WI38 (cell line): ENCODE measurements around the gene FIP1L1.

Experiments
- H3K4me3 ChIP-seq: 2 replicates; pipeline ENCODE4 v1.5.1; 2011; ENCODE audit warnings: low read depth, mild to moderate bottlenecking, control low read depth, low read length
- TF ChIP-seq, protein P1 (sequence below): IDR thresholded peaks from 2 replicates; pipeline ENCODE4 v1.5.1; 2012; ENCODE audit warnings: low read depth, mild to moderate bottlenecking, control low read depth, low read length

FIP1L1 gene

DNA sequence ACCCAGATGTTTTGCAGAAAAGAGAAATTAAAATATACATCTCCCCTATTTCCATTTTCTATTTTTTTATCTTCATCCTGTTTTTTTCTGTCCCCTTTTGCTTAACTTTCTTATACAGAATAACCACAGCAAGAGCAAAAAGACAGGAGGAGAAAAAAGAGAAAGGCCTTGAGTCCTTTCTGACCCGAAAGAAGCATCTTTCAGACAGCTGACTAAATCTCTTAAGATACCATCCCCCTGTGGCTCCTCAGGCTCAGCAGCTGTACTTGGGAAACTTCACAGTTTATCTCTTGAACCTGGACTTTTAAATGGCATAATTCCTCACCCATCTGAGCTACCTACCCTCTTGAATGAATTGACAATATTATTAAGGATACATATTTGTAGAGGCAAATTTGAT, 100.2 kb downstream of the FIP1L1 start:
- TF ChIP-seq, protein P1, sequence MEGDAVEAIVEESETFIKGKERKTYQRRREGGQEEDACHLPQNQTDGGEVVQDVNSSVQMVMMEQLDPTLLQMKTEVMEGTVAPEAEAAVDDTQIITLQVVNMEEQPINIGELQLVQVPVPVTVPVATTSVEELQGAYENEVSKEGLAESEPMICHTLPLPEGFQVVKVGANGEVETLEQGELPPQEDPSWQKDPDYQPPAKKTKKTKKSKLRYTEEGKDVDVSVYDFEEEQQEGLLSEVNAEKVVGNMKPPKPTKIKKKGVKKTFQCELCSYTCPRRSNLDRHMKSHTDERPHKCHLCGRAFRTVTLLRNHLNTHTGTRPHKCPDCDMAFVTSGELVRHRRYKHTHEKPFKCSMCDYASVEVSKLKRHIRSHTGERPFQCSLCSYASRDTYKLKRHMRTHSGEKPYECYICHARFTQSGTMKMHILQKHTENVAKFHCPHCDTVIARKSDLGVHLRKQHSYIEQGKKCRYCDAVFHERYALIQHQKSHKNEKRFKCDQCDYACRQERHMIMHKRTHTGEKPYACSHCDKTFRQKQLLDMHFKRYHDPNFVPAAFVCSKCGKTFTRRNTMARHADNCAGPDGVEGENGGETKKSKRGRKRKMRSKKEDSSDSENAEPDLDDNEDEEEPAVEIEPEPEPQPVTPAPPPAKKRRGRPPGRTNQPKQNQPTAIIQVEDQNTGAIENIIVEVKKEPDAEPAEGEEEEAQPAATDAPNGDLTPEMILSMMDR = no peak
- no peak overlapping the region for H3K4me3 ChIP-seq

DNA sequence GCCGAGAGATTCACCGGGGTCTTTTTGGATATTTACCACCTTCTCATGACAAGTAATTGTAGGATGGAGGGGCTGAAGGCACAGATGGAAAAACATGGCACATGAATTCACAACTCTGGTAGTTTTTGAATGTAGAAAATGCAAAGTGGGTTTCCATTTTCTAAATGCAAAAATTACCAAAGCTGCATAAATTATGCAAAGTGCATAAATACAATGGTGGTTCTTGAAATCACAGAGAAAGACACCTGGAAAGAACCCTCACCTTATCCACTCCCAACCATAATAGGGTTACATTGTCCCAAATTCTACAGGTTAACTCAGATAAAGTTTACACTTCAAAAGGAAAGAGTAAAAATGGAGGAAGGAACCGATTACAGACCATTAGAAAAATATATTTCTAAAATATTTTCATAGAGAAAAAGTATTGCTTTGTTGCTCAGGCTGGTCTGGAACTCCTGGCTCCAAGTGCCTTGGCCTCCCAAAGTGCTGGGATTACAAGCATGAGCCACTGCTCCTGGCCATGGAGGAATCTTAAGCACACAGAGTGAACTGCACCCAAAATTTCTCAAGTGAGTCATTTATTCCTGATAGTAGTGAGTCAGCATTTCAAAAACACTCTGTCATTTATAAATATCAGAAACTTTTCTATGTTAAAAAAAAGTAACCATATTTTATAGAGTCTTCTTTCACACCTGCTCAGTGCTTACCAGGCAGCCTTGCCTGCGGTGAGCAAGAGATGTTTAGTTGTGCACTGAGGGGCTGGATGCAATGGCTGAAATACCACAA, 101.4 kb downstream of the FIP1L1 start:
- TF ChIP-seq, protein P1 = no peak
- no peak overlapping the region for H3K4me3 ChIP-seq

DNA sequence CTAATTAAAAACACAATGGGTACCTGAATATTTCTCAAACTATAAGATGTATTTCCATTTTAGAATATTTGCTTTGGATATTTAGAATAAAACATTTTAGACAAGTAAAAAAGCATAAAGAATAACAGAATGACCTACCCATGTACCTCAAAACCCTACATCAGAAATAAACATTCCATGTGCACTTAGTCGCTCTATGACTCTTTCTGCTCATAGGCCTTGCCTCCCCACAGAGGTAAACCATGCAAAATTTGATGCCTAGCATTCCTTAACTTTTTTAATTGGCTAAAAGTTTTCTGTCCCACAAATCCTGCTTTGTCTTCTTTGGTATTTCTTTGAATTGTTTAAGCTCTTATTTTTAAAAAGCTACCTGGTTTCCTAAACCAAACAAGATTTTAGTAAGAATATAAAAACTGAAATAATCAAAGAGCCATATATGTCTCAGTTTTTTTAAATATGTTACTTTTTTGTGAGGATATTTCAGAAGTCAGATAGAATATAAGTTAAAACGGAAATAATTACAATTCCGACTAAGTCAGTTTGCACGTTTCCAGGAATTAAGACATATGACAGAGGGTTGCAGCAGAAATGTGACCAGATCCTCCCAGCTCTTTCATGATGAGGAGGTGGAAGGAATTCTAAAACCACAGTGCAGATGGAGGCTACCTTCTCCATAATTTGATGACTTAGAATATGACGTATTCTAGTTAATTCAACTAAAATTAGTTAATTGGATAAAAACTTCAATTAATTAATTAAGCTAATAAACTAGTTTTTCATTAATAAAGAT, 102.5 kb downstream of the FIP1L1 start:
- no peak overlapping the region for H3K4me3 ChIP-seq
- TF ChIP-seq, protein P1 = no peak

DNA sequence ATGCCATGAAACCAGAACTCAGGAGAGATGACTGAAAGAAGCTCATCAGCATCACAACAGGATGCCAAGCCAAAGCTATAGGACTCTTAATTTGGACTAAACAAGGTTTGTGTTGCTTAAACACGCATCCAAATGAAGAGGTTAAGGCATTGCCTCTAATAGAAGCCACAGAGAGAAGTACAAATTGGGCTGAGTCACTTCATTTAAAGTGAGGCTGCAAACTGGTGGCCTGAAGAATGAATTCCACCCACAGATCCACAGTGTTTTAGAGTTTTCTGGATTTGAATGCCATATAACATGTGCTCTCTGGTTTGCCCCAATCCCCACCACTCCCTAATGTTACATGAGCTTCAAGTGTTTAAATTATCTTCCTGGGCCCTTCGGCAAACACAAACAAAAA, 103.5 kb downstream of the FIP1L1 start:
- H3K4me3 ChIP-seq = no peak overlapping the region
- TF ChIP-seq, protein P1 = no peak

DNA sequence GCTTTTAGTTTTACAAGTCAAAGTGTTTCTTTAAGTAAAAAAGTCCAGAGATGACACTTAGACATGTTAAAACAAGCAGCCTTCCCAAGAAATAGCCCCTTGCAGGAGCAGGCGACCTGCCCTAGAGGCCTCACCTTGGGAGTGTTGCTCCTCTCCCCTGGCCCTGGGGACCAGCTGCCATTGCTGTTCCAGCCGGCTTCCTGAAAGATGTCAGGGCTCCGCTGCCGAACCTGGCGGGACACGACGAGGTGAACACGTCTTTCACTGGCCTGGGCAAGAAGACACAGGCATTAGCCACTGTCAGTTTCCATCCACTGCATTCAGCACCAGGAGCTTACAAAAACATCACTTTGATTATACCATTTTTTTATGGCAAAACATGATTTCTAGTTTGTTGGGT, 104.1 kb downstream of the FIP1L1 start:
- H3K4me3 ChIP-seq = no peak overlapping the region
- TF ChIP-seq, protein P1 = no peak

DNA sequence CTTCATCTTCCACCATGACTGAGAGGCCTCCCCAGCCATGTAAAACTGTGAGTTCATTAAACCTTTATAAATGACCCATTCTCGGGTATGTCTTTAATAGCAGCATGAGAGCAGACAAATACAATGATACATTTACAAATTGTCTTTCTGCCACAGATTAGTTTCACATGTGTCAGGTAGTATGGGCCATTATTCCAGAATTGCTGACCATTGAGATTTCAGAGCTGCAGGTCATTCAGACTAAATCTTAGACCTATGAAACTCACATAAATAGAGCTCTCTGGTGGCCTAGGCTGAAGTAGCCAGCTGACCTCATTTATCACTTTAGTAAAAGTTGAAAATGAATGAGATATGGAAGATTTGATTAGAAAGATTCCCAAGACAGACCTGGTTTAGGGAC, 105.8 kb downstream of the FIP1L1 start:
- H3K4me3 ChIP-seq = no peak overlapping the region
- TF ChIP-seq, protein P1 = no peak

DNA sequence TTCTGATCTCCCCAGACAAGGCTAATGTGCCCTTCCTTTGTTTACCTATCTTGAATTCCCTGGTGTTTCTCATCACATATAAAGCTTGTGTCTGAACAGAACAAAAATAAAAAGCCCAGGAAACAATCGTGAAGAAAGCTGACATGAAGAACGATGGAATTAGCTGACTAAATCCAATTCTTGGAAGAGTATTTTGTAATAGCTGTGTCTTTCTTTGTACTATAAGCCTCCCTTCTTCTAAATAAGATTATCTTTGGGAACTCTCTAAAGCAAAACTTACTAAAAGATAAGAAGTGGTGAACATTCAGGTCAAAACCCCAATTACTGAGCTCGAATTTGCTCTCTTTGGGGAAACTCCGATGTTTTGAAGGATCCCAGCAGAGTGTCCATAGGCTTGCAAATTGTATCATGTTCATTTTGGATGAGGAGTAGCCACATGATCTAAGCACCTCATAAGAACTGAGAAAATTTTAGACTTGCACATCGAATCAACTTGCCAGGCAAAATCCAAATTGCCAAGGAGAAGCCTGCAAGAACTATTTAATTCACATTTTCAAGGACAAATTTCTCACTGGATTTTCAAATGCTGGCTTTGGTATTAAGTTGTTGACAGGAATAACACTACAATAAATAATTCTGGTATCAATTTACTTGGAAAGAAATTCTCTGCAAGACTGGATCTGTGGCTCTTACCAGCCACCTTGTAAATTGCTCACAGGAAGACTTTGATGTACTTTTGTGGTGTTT, 107.6 kb downstream of the FIP1L1 start:
- H3K4me3 ChIP-seq = no peak overlapping the region
- TF ChIP-seq, protein P1 = no peak
